SK-N-SH (cell line): ENCODE data around the gene NUMA1. TPM values are rescaled to one million over a fixed set of nuclear protein-coding genes. Genes with fewer than 3 reads are reported as not detected.
A peak's percentile ranks its signal among the peaks of the same experiment; 100 is the strongest.

Experiments
- CTCF ChIA-PET: fragments of 300-600, 350-600 bp; formaldehyde crosslinking; extraction: SDS; loops from one replicate; lab custom pipeline; 2021; lab: Yijun Ruan, JAX
- POLR2A ChIA-PET: fragments of 350-600 bp; sonication (Branson Sonifier 250); formaldehyde crosslinking; extraction: SDS; loops from one replicate; lab custom pipeline; 2020; ENCODE audit warnings: antibody characterized with exemption, inconsistent platforms; lab: Yijun Ruan, JAX
- DNase-seq: peaks from one replicate; pipeline ENCODE4 v3.0.0; 2012
- H2AFZ ChIP-seq: fragments of 200-600 bp; sonication (generic); 2 replicates; pipeline ENCODE4 v1.8.1; 2016; ENCODE audit warnings: antibody characterized with exemption, mild to moderate bottlenecking, low read depth
- H3F3A ChIP-seq: fragments of 200-600 bp; sonication (generic); replicated peaks from 2 replicates; pipeline ENCODE3; 2016; ENCODE audit warnings: antibody characterized with exemption, mild to moderate bottlenecking; ENCODE audit not compliant: insufficient read depth
- H3K27ac ChIP-seq, 2 experiments: fragments of 200-500 bp in 1 of 2; fragments of 200-600 bp in 1 of 2; sonication (Bioruptor generic) in 1 of 2; sonication (generic), shearing (Covaris generic) in 1 of 2; 2 replicates each; pipeline versions ENCODE4 v1.5.1 to v1.6.1; 2014 to 2016; ENCODE audit warnings: low read depth in 2 of 2, inconsistent platforms in 1 of 2, low read length in 1 of 2, mild to moderate bottlenecking in 1 of 2, mixed read lengths in 1 of 2
- H3K27me3 ChIP-seq: fragments of 200-600 bp; sonication (generic), shearing (Covaris generic); 2 replicates; pipeline ENCODE4 v1.6.1; 2016; ENCODE audit warnings: mixed run types; ENCODE audit not compliant: insufficient read depth
- H3K36me3 ChIP-seq, 2 experiments: fragments of 200-500 bp in 1 of 2; fragments of 200-600 bp in 1 of 2; sonication (Bioruptor generic) in 1 of 2; sonication (generic) in 1 of 2; replicated peaks in 1 of 2; 2 replicates each; pipeline versions ENCODE3 to v1.5.1; 2014 to 2016; ENCODE audit warnings: low read length in 1 of 2, mild to moderate bottlenecking in 1 of 2; ENCODE audit not compliant: insufficient read depth in 2 of 2, control insufficient read depth in 1 of 2
- H3K4me1 ChIP-seq, 2 experiments: fragments of 200-500 bp in 1 of 2; fragments of 200-600 bp in 1 of 2; sonication (Bioruptor generic) in 1 of 2; sonication (generic), shearing (Covaris generic) in 1 of 2; 2 replicates each; pipeline versions ENCODE4 v1.5.1 to v1.6.1; 2014 to 2016; ENCODE audit warnings: low read depth in 1 of 2, low read length in 1 of 2, mixed run types in 1 of 2; ENCODE audit not compliant: insufficient read depth in 2 of 2, control insufficient read depth in 1 of 2
- H3K4me2 ChIP-seq: fragments of 200-600 bp; sonication (generic), shearing (Covaris generic); 2 replicates; pipeline ENCODE4 v1.6.1; 2017; ENCODE audit warnings: mixed run types
- H3K4me3 ChIP-seq, 2 experiments: fragments of 200-500 bp in 1 of 2; fragments of 200-600 bp in 1 of 2; sonication (Bioruptor generic) in 1 of 2; sonication (generic), shearing (Covaris generic) in 1 of 2; 2 replicates each; pipeline versions ENCODE4 v1.5.1 to v1.8.1; 2014 to 2016; ENCODE audit warnings: low read depth in 2 of 2, inconsistent platforms in 1 of 2, low read length in 1 of 2, mild to moderate bottlenecking in 1 of 2, mixed read lengths in 1 of 2, moderate library complexity in 1 of 2
- H3K79me2 ChIP-seq: fragments of 200-600 bp; sonication (generic); 2 replicates; pipeline ENCODE4 v1.8.1; 2017; ENCODE audit warnings: mild to moderate bottlenecking; ENCODE audit not compliant: insufficient read depth
- H3K9ac ChIP-seq: fragments of 200-600 bp; sonication (generic); 2 replicates; pipeline ENCODE4 v1.6.1; 2017; ENCODE audit warnings: mixed run types
- H3K9me2 ChIP-seq: fragments of 200-600 bp; sonication (generic); 2 replicates; pipeline ENCODE4 v1.6.1; 2017; ENCODE audit warnings: mixed run types
- H3K9me3 ChIP-seq: fragments of 200-600 bp; sonication (generic); 2 replicates; pipeline ENCODE4 v1.6.1; 2017; ENCODE audit warnings: mixed run types, mild to moderate bottlenecking, moderate library complexity
- H4K20me1 ChIP-seq: fragments of 200-600 bp; sonication (generic); 2 replicates; pipeline ENCODE4 v1.6.1; 2017; ENCODE audit warnings: mild to moderate bottlenecking, mixed run types; ENCODE audit not compliant: insufficient read depth
- EP300 ChIP-seq, 2 experiments: IDR thresholded peaks; 2 replicates each; pipeline versions ENCODE4 v1.4.0 to v1.6.1; 2012; ENCODE audit warnings: borderline replicate concordance in 1 of 2, low read depth in 1 of 2, low read length in 1 of 2
- EZH2phosphoT487 ChIP-seq: fragments of 200-600 bp; sonication (generic); IDR thresholded peaks from 2 replicates; pipeline ENCODE4 v1.6.1; 2017; ENCODE audit warnings: low read depth, mixed run types, mild to moderate bottlenecking, antibody characterized with exemption, moderate library complexity, borderline replicate concordance
- FOXM1 ChIP-seq: IDR thresholded peaks from 2 replicates; pipeline ENCODE4 v1.4.0; 2012; ENCODE audit warnings: low read depth, mild to moderate bottlenecking
- MAX ChIP-seq: IDR thresholded peaks from 2 replicates; pipeline ENCODE4 v1.4.0; 2012; ENCODE audit warnings: low read depth
- MEF2A ChIP-seq: IDR thresholded peaks from 2 replicates; pipeline ENCODE4 v1.4.0; 2012; ENCODE audit warnings: low read depth, borderline replicate concordance
- NRF1 ChIP-seq: IDR thresholded peaks from 2 replicates; pipeline ENCODE4 v1.6.1; 2012; ENCODE audit warnings: low read depth, mild to moderate bottlenecking, low read length
- PBX3 ChIP-seq: IDR thresholded peaks from 2 replicates; pipeline ENCODE4; 2012
- POLR2AphosphoS5 ChIP-seq: IDR thresholded peaks from 2 replicates; pipeline ENCODE4 v1.6.1; 2012; ENCODE audit warnings: low read depth, low read length
- RCOR1 ChIP-seq: fragments of 150-350 bp; IDR thresholded peaks from 2 replicates; pipeline ENCODE4 v1.6.1; 2017; ENCODE audit warnings: antibody characterized with exemption, low read length
- TAF1 ChIP-seq: IDR thresholded peaks from 2 replicates; pipeline ENCODE4 v1.6.1; 2012; ENCODE audit warnings: low read depth, mild to moderate bottlenecking, low read length, moderate library complexity, borderline replicate concordance
- TCF12 ChIP-seq: IDR thresholded peaks from 2 replicates; pipeline ENCODE4 v1.4.0; 2012
- WGBS: methylation state at CpG from one replicate; pipeline ENCODE4 v1.1.6; 2017; ENCODE audit warnings: low lambda C conversion rate; 5-methylcytosine and 5-hydroxymethylcytosine counted together
- polyA plus RNA-seq, 3 experiments: library from polyadenylated mRNA; depleted of rRNA; stranded (reverse); fragments of >200 nt; gene quantifications; 2 replicates each; pipeline ENCODE4 v1.2.3, GENCODE V29; 2012

NUMA1 gene
- polyA plus RNA-seq, 1 of the 3 experiments (the other 2 are of a cell fraction), result 111 TPM

GRCh38 chr11:71988050-71988449, 92.3 kb downstream of the NUMA1 start:
- Histone ChIP-seq H3K79me2 (no peaks in the 10 kb centered on the region), H3K4me1 (peaks cover 0 to 16% of the 10 kb centered on the region in 2 experiments; a peak in 2 of 4 replicates), H3K27ac (peak overlapping the region; percentile 27 to 51; a peak in 3 of 4 replicates), H3K4me2 (no peak overlapping the region), H3K36me3 (peaks cover 25 to 28% of the 10 kb centered on the region in 2 experiments), H3F3A (peaks cover 6% of the 10 kb centered on the region), H3K4me3 (no peak overlapping the region), H2AFZ (no peak overlapping the region), H4K20me1 (no peaks in the 10 kb centered on the region), H3K9me3 (no peaks in the 10 kb centered on the region), H3K9me2 (no peaks in the 10 kb centered on the region), H3K27me3 (no peaks in the 10 kb centered on the region), H3K9ac (no peak overlapping the region)
- TF ChIP-seq TAF1 (no peak), RCOR1 (no peak), PBX3 (no peak), MEF2A (no peak), POLR2AphosphoS5 (no peak), TCF12 (no peak), FOXM1 (no peak), EZH2phosphoT487 (no peak)
- CTCF ChIA-PET, result interaction anchor here (0.6 to 4.7 kb wide), 9 partner anchors 8 to 446 kb away, joined by 3 to 34 read pairs (median 3); partner anchors contain the start of gene CLPB
- WGBS, result 80% methylated on average over 3 of the region's 3 CpGs
- DNase-seq, result no peak
- POLR2A ChIA-PET, result interaction anchor here (0.6 kb wide), 1 partner anchor 195 kb away, joined by 3 read pairs; no protein-coding TSS in a partner anchor

GRCh38 chr11:71987521-71987920, 92.8 kb downstream of the NUMA1 start:
- ChIA-PET POLR2A (interaction anchor here (0.6 kb wide), 1 partner anchor 196 kb away, joined by 3 read pairs; no protein-coding TSS in a partner anchor), CTCF (interaction anchor here (0.6 to 4.7 kb wide), 9 partner anchors 8 to 156 kb away, joined by 3 to 34 read pairs (median 3); no protein-coding TSS in a partner anchor)
- peak in 1 of 2 experiments; percentile 52; a peak in 1 of 4 replicates for TF ChIP-seq EP300 (IDR thresholded peaks at IDR 0.05; ENCODE audit: borderline replicate concordance in 1 of 2, low read depth in 1 of 2, low read length in 1 of 2)
- TF ChIP-seq MAX, result no peak
- TF ChIP-seq NRF1, result no peak
- 0 out of 2 replicates have a peak, but pooled peaks have one; percentile 25 for TF ChIP-seq RCOR1
- Histone ChIP-seq H3K9me2 (no peaks in the 10 kb centered on the region), H3K36me3 (peaks cover 29 to 33% of the 10 kb centered on the region in 2 experiments), H3K4me2 (no peak overlapping the region), H3K79me2 (no peaks in the 10 kb centered on the region), H3K27ac (peak overlapping the region in 1 of 2 experiments; percentile 51; a peak in 2 of 4 replicates), H3K27me3 (no peaks in the 10 kb centered on the region), H3K4me3 (no peak overlapping the region), H3K9ac (no peak overlapping the region), H2AFZ (no peak overlapping the region), H3K4me1 (peaks cover 0 to 16% of the 10 kb centered on the region in 2 experiments; a peak in 2 of 4 replicates), H4K20me1 (no peaks in the 10 kb centered on the region), H3F3A (peaks cover 6% of the 10 kb centered on the region), H3K9me3 (no peaks in the 10 kb centered on the region)
- no peak for DNase-seq
- WGBS, result 40% methylated on average over 2 of the region's 2 CpGs
